B cell (primary cell): ENCODE measurements around the gene LAYN. TPM values are rescaled to one million over a fixed set of nuclear protein-coding genes. Genes with fewer than 3 reads are reported as not detected.

ENCODE experiments used
- ATAC-seq: fragments of 200-7000 bp; cut with Tn5 transposase; one replicate; pipeline ENCODE4 v1.10.0; 2021; ENCODE audit warnings: low read depth, mild to moderate bottlenecking, moderate number of reproducible peaks, moderate library complexity
- CTCF ChIA-PET: fragments of 350-600 bp; sonication (Branson Sonifier 250); formaldehyde crosslinking; loops from one replicate; lab custom pipeline; 2021; ENCODE audit warnings: antibody characterized with exemption, inconsistent platforms; lab: Charles Lee
- POLR2A ChIA-PET: fragments of 350-600 bp; sonication (Branson Sonifier 250); formaldehyde crosslinking; loops from one replicate; lab custom pipeline; 2021; ENCODE audit warnings: antibody characterized with exemption; lab: Charles Lee
- DNase-seq: peaks from one replicate; pipeline ENCODE4 v3.0.0; 2013
- H2AFZ ChIP-seq: 2 replicates; pipeline ENCODE4 v1.6.1; 2012; ENCODE audit warnings: mild to moderate bottlenecking, low read depth, low read length; ENCODE audit not compliant: insufficient read depth, poor library complexity, severe bottlenecking
- H3K27ac ChIP-seq, 2 donors: 1 replicate in 1 of 2; 2 replicates in 1 of 2; pipeline ENCODE4 v1.5.1; 2012 to 2013; ENCODE audit warnings: low read length in 2 of 2, mild to moderate bottlenecking in 2 of 2, moderate library complexity in 1 of 2
- H3K27me3 ChIP-seq, 4 experiments: fragments of 200-600 bp in 1 of 4; sonication (generic) in 1 of 4; replicated peaks in 1 of 4; 1 replicate in 2 of 4; 2 replicates in 2 of 4; pipeline versions ENCODE4 v1.6.1 to v1.7.0; 2013 to 2016; ENCODE audit warnings: low read length in 3 of 4, mild to moderate bottlenecking in 2 of 4, mixed read lengths in 1 of 4, moderate library complexity in 1 of 4; ENCODE audit not compliant: insufficient read depth in 4 of 4, control insufficient read depth in 3 of 4; ENCODE audit errors: control extremely low read depth in 1 of 4
- H3K36me3 ChIP-seq, 2 experiments: replicated peaks in 1 of 2; 1 replicate in 1 of 2; 2 replicates in 1 of 2; pipeline versions ENCODE4 v1.6.1 to v1.7.1; 2013; ENCODE audit warnings: low read length in 1 of 2; ENCODE audit not compliant: insufficient read depth in 2 of 2, control insufficient read depth in 1 of 2; ENCODE audit errors: control extremely low read depth in 1 of 2, extremely low read depth in 1 of 2
- H3K4me1 ChIP-seq, 2 donors: fragments of 200-600 bp in 1 of 2; sonication (generic) in 1 of 2; 1 replicate in 1 of 2; 2 replicates in 1 of 2; pipeline versions ENCODE4 v1.5.1 to v1.6.1; 2013 to 2017; ENCODE audit warnings: low read length in 2 of 2; ENCODE audit not compliant: control insufficient read depth in 2 of 2, insufficient read depth in 2 of 2
- H3K4me2 ChIP-seq: replicated peaks from 2 replicates; pipeline ENCODE3; 2012; ENCODE audit warnings: mild to moderate bottlenecking, low read depth, low read length; ENCODE audit not compliant: poor library complexity, severe bottlenecking
- H3K4me3 ChIP-seq, 5 experiments: fragments of 200-600 bp in 1 of 5; sonication (generic) in 1 of 5; 1 replicate in 3 of 5; 2 replicates in 2 of 5; pipeline versions ENCODE4 v1.5.1 to v1.7.0; 2011 to 2016; ENCODE audit warnings: low read length in 4 of 5, mild to moderate bottlenecking in 4 of 5, low read depth in 2 of 5, control low read depth in 1 of 5, moderate library complexity in 1 of 5; ENCODE audit not compliant: insufficient read depth in 1 of 5; ENCODE audit errors: control extremely low read depth in 1 of 5, extremely low read depth in 1 of 5
- H3K79me2 ChIP-seq: fragments of 200-600 bp; sonication (generic); one replicate; pipeline ENCODE4 v1.6.0; 2016; ENCODE audit warnings: low read length; ENCODE audit not compliant: control insufficient read depth, insufficient read depth
- H3K9ac ChIP-seq: fragments of 200-600 bp; sonication (generic); 2 replicates; pipeline ENCODE4 v1.6.1; 2017; ENCODE audit warnings: mild to moderate bottlenecking, low read length, moderate library complexity
- H3K9me3 ChIP-seq, 3 donors: one replicate each; pipeline versions ENCODE4 v1.6.1 to v1.7.1; 2013; ENCODE audit warnings: low read length in 2 of 3; ENCODE audit not compliant: control insufficient read depth in 2 of 3, insufficient read depth in 1 of 3; ENCODE audit errors: control extremely low read depth in 1 of 3
- H4K20me1 ChIP-seq: 2 replicates; pipeline ENCODE4 v1.6.0; 2012; ENCODE audit warnings: mild to moderate bottlenecking, low read length; ENCODE audit not compliant: insufficient read depth, control insufficient read depth, poor library complexity, severe bottlenecking
- H3K27ac Mint-ChIP-seq: one replicate; pipeline ENCODE4 v1.8.0; 2021; ENCODE audit warnings: mixed read lengths
- H3K27me3 Mint-ChIP-seq: one replicate; pipeline ENCODE4 v1.8.0; 2021; ENCODE audit warnings: mixed read lengths
- H3K4me1 Mint-ChIP-seq: one replicate; pipeline ENCODE4 v1.8.0; 2021; ENCODE audit warnings: mixed read lengths
- H3K4me3 Mint-ChIP-seq: one replicate; pipeline ENCODE4 v1.8.0; 2021; ENCODE audit warnings: mixed read lengths
- H3K9me3 Mint-ChIP-seq: one replicate; pipeline ENCODE4 v1.8.0; 2022; ENCODE audit warnings: mixed read lengths; ENCODE audit not compliant: insufficient read depth
- EZH2 ChIP-seq: IDR thresholded peaks from 2 replicates; pipeline ENCODE4 v1.6.1; 2012; ENCODE audit warnings: borderline replicate concordance, low read depth, mild to moderate bottlenecking, moderate library complexity, low read length; ENCODE audit not compliant: insufficient read depth, poor library complexity, severe bottlenecking
- WGBS: methylation state at CpG from one replicate; pipeline ENCODE4 v1.1.5; 2013; ENCODE audit warnings: missing lambda C conversion rate; ENCODE audit not compliant: insufficient coverage; 5-methylcytosine and 5-hydroxymethylcytosine counted together
- intact Hi-C: fragments of 100-400 bp; cut with micrococcal nuclease; formaldehyde crosslinking; loops from one replicate; pipeline ENCODE4 v1.10.0; 2022
- polyA plus RNA-seq: library from polyadenylated mRNA; depleted of rRNA; stranded (reverse); fragments of >200 nt; gene quantifications from 2 replicates; pipeline ENCODE4 v1.2.3, GENCODE V29; 2012
- total RNA-seq, 2 donors: library from RNA; stranded (reverse); fragments of 120-200 nt in 1 of 2; gene quantifications; 1 replicate in 1 of 2; 2 replicates in 1 of 2; pipeline versions ENCODE4 v1.2.3 to v1.2.4, GENCODE V29; 2013 to 2022
- TF ChIP-seq, protein P1 (sequence below): fragments of 200-600 bp; IDR thresholded peaks from one replicate; pipeline ENCODE4 v1.8.0; 2022; ENCODE audit warnings: antibody characterized with exemption, mild to moderate bottlenecking

LAYN gene
- total and polyA plus RNA-seq, 2 donors (not counting 1 experiment from before 2014, with no cell fraction given): not detected

DNA sequence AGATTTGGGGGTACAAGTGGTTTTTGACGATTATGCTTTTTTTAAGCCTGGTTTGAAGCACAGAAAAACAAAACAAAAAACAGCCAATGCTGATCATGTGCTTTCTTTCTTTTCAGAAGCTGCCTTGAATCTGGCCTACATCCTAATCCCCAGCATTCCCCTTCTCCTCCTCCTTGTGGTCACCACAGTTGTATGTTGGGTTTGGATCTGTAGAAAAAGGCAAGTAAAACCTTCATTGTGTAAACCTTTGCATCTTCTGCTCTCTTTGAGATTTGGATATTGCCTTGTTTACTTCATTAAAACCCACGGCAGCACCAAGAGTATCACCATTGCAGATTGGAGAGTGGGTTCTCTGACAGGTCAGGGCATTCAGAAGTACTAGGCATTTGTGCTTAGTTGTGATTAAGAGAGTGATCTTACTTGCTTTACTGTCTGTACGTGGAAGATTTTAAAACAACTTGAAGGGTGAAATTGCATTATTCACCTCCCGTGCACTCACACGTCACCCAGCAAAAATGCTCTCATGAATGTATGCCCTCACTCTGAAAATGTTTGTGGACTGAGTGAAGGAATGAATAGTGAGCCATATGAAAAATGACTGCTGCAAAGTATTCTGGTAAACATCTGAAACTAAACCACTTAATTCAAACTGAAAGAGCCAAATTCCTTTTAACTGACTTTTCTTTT is 17.0 kb downstream of the LAYN start:
- no peaks in the 10 kb centered on the region for H3K4me1 Mint-ChIP-seq
- peaks cover 19% of the 10 kb centered on the region for H3K27me3 Mint-ChIP-seq
- peaks cover 0 to 2% (median 0%) of the 10 kb centered on the region in 4 experiments for H3K27me3 ChIP-seq
- no peaks in the 10 kb centered on the region for H3K79me2 ChIP-seq
- no peaks in the 10 kb centered on the region for H3K4me1 ChIP-seq
- H3K4me3 Mint-ChIP-seq: no peak overlapping the region
- H3K4me3 ChIP-seq: no peak overlapping the region
- no peak for DNase-seq
- H3K4me2 ChIP-seq: no peak overlapping the region
- H4K20me1 ChIP-seq: no peaks in the 10 kb centered on the region
- ATAC-seq: no peak
- ChIA-PET CTCF (interaction anchor here (0.9 kb wide), 1 partner anchor 220 kb away, joined by 3 read pairs; no protein-coding TSS in a partner anchor), POLR2A (no interaction called here)
- TF ChIP-seq, protein P1, sequence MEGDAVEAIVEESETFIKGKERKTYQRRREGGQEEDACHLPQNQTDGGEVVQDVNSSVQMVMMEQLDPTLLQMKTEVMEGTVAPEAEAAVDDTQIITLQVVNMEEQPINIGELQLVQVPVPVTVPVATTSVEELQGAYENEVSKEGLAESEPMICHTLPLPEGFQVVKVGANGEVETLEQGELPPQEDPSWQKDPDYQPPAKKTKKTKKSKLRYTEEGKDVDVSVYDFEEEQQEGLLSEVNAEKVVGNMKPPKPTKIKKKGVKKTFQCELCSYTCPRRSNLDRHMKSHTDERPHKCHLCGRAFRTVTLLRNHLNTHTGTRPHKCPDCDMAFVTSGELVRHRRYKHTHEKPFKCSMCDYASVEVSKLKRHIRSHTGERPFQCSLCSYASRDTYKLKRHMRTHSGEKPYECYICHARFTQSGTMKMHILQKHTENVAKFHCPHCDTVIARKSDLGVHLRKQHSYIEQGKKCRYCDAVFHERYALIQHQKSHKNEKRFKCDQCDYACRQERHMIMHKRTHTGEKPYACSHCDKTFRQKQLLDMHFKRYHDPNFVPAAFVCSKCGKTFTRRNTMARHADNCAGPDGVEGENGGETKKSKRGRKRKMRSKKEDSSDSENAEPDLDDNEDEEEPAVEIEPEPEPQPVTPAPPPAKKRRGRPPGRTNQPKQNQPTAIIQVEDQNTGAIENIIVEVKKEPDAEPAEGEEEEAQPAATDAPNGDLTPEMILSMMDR: no peak
- no peak for TF ChIP-seq EZH2
- intact Hi-C loops: no loop called here
- H3K27ac ChIP-seq: no peak overlapping the region
- no peaks in the 10 kb centered on the region for H3K36me3 ChIP-seq
- H3K9me3 ChIP-seq: peaks cover 0 to 12% (median 7%) of the 10 kb centered on the region in 3 donors
- no peak overlapping the region for H3K27ac Mint-ChIP-seq
- no peak overlapping the region for H3K9ac ChIP-seq
- H2AFZ ChIP-seq: no peak overlapping the region
- peaks cover 7% of the 10 kb centered on the region for H3K9me3 Mint-ChIP-seq
- no CpG with 5 or more reads among the region's 5 CpGs for WGBS

DNA sequence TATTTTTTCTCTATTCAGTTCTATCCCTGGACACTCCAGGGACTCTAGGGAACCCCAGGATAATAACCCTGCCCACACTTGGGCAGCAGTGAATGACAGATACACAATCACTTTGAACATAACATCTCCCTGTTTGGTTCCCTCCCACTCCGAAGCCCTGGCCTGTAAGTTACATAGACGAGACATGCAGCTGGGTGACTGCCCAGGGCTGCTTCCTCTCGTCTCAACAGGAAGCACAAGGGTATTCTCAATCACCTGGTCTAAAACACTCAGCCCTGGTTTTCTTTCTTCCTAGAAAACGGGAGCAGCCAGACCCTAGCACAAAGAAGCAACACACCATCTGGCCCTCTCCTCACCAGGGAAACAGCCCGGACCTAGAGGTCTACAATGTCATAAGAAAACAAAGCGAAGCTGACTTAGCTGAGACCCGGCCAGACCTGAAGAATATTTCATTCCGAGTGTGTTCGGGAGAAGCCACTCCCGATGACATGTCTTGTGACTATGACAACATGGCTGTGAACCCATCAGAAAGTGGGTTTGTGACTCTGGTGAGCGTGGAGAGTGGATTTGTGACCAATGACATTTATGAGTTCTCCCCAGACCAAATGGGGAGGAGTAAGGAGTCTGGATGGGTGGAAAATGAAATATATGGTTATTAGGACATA is 19.4 kb downstream of the LAYN start:
- H4K20me1 ChIP-seq: no peaks in the 10 kb centered on the region
- H3K4me3 ChIP-seq: no peak overlapping the region
- DNase-seq: no peak
- no peaks in the 10 kb centered on the region for H3K4me1 Mint-ChIP-seq
- H3K27ac Mint-ChIP-seq: no peak overlapping the region
- intact Hi-C loops: no loop called here
- H2AFZ ChIP-seq: no peak overlapping the region
- H3K9me3 Mint-ChIP-seq: peaks cover 7% of the 10 kb centered on the region
- ChIA-PET CTCF (interaction anchor here (1.2 to 5.1 kb wide), 3 partner anchors 217 to 281 kb away, joined by 4 to 39 read pairs (median 16); no protein-coding TSS in a partner anchor), POLR2A (no interaction called here)
- peaks cover 0 to 12% (median 7%) of the 10 kb centered on the region in 3 donors for H3K9me3 ChIP-seq
- H3K4me3 Mint-ChIP-seq: no peak overlapping the region
- H3K4me1 ChIP-seq: no peaks in the 10 kb centered on the region
- TF ChIP-seq EZH2: no peak
- TF ChIP-seq, protein P1: no peak
- no peak overlapping the region for H3K4me2 ChIP-seq
- no peaks in the 10 kb centered on the region for H3K36me3 ChIP-seq
- H3K79me2 ChIP-seq: no peaks in the 10 kb centered on the region
- no peak for ATAC-seq
- no peak overlapping the region for H3K27ac ChIP-seq
- peaks cover 12% of the 10 kb centered on the region for H3K27me3 Mint-ChIP-seq
- H3K9ac ChIP-seq: no peak overlapping the region
- 65% methylated on average over 11 of the region's 11 CpGs for WGBS
- peaks cover 0 to 2% (median 0%) of the 10 kb centered on the region in 4 experiments for H3K27me3 ChIP-seq
